GM12892 (cell line): Measurements from ENCODE around the gene SNX9.

Experiments used
- POLR2A ChIP-seq: IDR thresholded peaks from 2 replicates; pipeline ENCODE4 v1.6.1; 2011; ENCODE audit warnings: low read depth, low read length, control low read depth
- POLR2AphosphoS5 ChIP-seq: IDR thresholded peaks from 2 replicates; pipeline ENCODE4 v1.6.1; 2011; ENCODE audit warnings: low read depth, low read length, control low read depth

GRCh38 chr6:157850030-157850429 lies 27.0 kb downstream of the SNX9 start:
- TF ChIP-seq POLR2A (no peak), POLR2AphosphoS5 (no peak)
